K562 (cell line): ENCODE measurements around the gene FXN. TPM values are rescaled to one million over a fixed set of nuclear protein-coding genes. Genes with fewer than 3 reads are reported as not detected.

Experiments
- CBX1 ChIP-seq: sonication (generic); IDR thresholded peaks from 2 replicates; pipeline ENCODE4 v1.6.1; 2016; ENCODE audit warnings: antibody characterized with exemption, low read depth, mild to moderate bottlenecking
- CBX5 ChIP-seq: IDR thresholded peaks from 2 replicates; pipeline ENCODE4 v1.6.1; 2014; ENCODE audit warnings: low read depth, borderline replicate concordance
- CHD4 ChIP-seq: fragments of 200-600 bp; sonication (generic); IDR thresholded peaks from 3 replicates; pipeline ENCODE4 v1.6.1; 2012; ENCODE audit warnings: low read depth, mild to moderate bottlenecking, mixed read lengths, low read length, inconsistent platforms; ENCODE audit not compliant: insufficient read depth, insufficient replicate concordance, poor library complexity, severe bottlenecking
- ELF1 ChIP-seq: fragments of 200-800 bp; sonication (Bioruptor generic); IDR thresholded peaks from 2 replicates; pipeline ENCODE4 v1.6.1; 2016; ENCODE audit warnings: missing genetic modification characterization, missing compliant biosample characterization
- EZH2 ChIP-seq: IDR thresholded peaks from 2 replicates; pipeline ENCODE4 v1.6.1; 2012; ENCODE audit warnings: low read depth, mild to moderate bottlenecking, inconsistent platforms, low read length, borderline replicate concordance
- GATAD2B ChIP-seq: fragments of 450-650 bp; IDR thresholded peaks from 2 replicates; pipeline ENCODE4 v1.6.1; 2017; ENCODE audit warnings: mild to moderate bottlenecking, borderline replicate concordance
- MAZ ChIP-seq, 2 experiments: fragments of 450-650 bp in 1 of 2; sonication (generic) in 1 of 2; formaldehyde crosslinking; IDR thresholded peaks in 1 of 2; conservative IDR thresholded peaks in 1 of 2; 2 replicates each; pipeline versions ENCODE4 v1.4.0 to v1.5.0; 2020; ENCODE audit warnings: mild to moderate bottlenecking in 1 of 2, missing genetic modification reagents in 1 of 2
- MTA3 ChIP-seq: fragments of 450-650 bp; formaldehyde crosslinking; IDR thresholded peaks from 2 replicates; pipeline ENCODE4 v1.6.1; 2017; ENCODE audit warnings: mild to moderate bottlenecking, borderline replicate concordance
- NFYB ChIP-seq: IDR thresholded peaks from 2 replicates; pipeline ENCODE4 v1.6.1; 2011; ENCODE audit warnings: mild to moderate bottlenecking, moderate library complexity; ENCODE audit not compliant: insufficient read length; ENCODE audit errors: extremely low read depth
- NONO ChIP-seq, 2 experiments: fragments of 200-400 bp in 1 of 2; fragments of 450-650 bp in 1 of 2; formaldehyde crosslinking in 1 of 2; IDR thresholded peaks; 2 replicates each; pipeline ENCODE4 v1.6.1; 2017; ENCODE audit warnings: low read depth in 2 of 2, mild to moderate bottlenecking in 2 of 2, moderate library complexity in 2 of 2, low read length in 1 of 2
- NRF1 ChIP-seq, 2 experiments: fragments of 450-650 bp; IDR thresholded peaks in 1 of 2; conservative IDR thresholded peaks in 1 of 2; 2 replicates each; pipeline ENCODE4 v1.6.1; 2014; ENCODE audit warnings: mild to moderate bottlenecking in 2 of 2
- RBM25 ChIP-seq: fragments of 200-400 bp; formaldehyde crosslinking; IDR thresholded peaks from 2 replicates; pipeline ENCODE4 v1.6.1; 2018; ENCODE audit warnings: low read length, low read depth, moderate library complexity; ENCODE audit not compliant: severe bottlenecking
- SMAD4 ChIP-seq: fragments of 250-450 bp; sonication (Bioruptor Pico); conservative IDR thresholded peaks from 2 replicates; pipeline ENCODE4 v1.8.0; 2021; ENCODE audit warnings: inconsistent platforms, mild to moderate bottlenecking, moderate library complexity
- SNAPC5 ChIP-seq: fragments of 250-450 bp; sonication (Bioruptor Pico); IDR thresholded peaks from 2 replicates; pipeline ENCODE4 v1.8.0; 2021; ENCODE audit warnings: moderate library complexity, mild to moderate bottlenecking, inconsistent platforms
- VEZF1 ChIP-seq: fragments of 200-800 bp; sonication (Bioruptor generic); IDR thresholded peaks from 2 replicates; pipeline ENCODE4 v1.6.1; 2017; ENCODE audit warnings: missing genetic modification characterization, missing compliant biosample characterization
- ZBTB7A ChIP-seq: IDR thresholded peaks from 2 replicates; pipeline ENCODE4 v1.6.1; 2011; ENCODE audit warnings: low read depth, mild to moderate bottlenecking, low read length, moderate library complexity, borderline replicate concordance; ENCODE audit not compliant: control insufficient read depth
- ZNF24 ChIP-seq: fragments of 450-650 bp; IDR thresholded peaks from 2 replicates; pipeline ENCODE4 v1.6.1; 2016
- polyA plus RNA-seq, 8 experiments: library from polyadenylated mRNA; depleted of rRNA in 4 of 8; stranded (reverse) in 5 of 8; unstranded in 3 of 8; fragments of >200 nt; fragmentation: Nextera tagmentation in 2 of 8; fragmentation: Illumina TruSeq in 1 of 8; extraction: Ambion mirVana in 2 of 8; extraction: Trizol in 1 of 8; gene quantifications; 2 replicates each; pipeline versions ENCODE4 v1.2.1 to v1.2.3, GENCODE V29; 2011 to 2014; ENCODE audit warnings: inconsistent platforms in 1 of 8, missing spikeins in 1 of 8
- total RNA-seq, 7 experiments: library from RNA; depleted of rRNA in 6 of 7; stranded (reverse); fragments of >200 nt in 6 of 7; fragmentation: Illumina TruSeq in 2 of 7; extraction: Trizol in 2 of 7; gene quantifications; 2 replicates each; pipeline versions ENCODE4 v1.2.1 to v1.2.3, GENCODE V29; 2011 to 2021; ENCODE audit warnings: low replicate concordance in 1 of 7
- TF ChIP-seq, protein P1 (sequence below): fragments of 200-800 bp; sonication (Bioruptor generic); IDR thresholded peaks from 2 replicates; pipeline ENCODE4 v1.6.1; 2017; ENCODE audit warnings: missing genetic modification characterization, missing compliant biosample characterization
- TF ChIP-seq, protein P2 (sequence below): sonication (generic); formaldehyde crosslinking; IDR thresholded peaks from 2 replicates; pipeline ENCODE4 v1.8.0; 2022; ENCODE audit warnings: missing genetic modification reagents, mild to moderate bottlenecking, moderate library complexity, borderline replicate concordance

Gene FXN
- total and polyA plus RNA-seq, 9 of the 15 experiments (the other 6 are each of a cell fraction or from before 2014, with no cell fraction given), result 7.6 to 51.5 (median 30.3) TPM

GRCh38 chr9:69035438-69036308, at the start of gene FXN (continued):
- TF ChIP-seq ZBTB7A (peak; percentile 76; the same call in 1 of the 2 replicates), NFYB (no peak), ZNF24 (peak; percentile 73), SNAPC5 (CRISPR knock-in tag) (no peak), CBX5 (0 out of 2 replicates have a peak, but pooled peaks have one; percentile 8), GATAD2B (peak; percentile 87), CHD4 (peak; percentile 97), NONO (IDR thresholded peaks at IDR 0.05; ENCODE audit: low read depth in 2 of 2, low read length in 1 of 2) (peak in 1 of 2 experiments; percentile 64; a peak in 2 of 4 replicates), VEZF1 (CRISPR knock-in tag) (peak; percentile 28; the same call in 1 of the 2 replicates), SMAD4 (CRISPR knock-in tag) (peak; percentile 34; the same call in 1 of the 2 replicates), MAZ (CRISPR knock-in tag; conservative IDR thresholded peaks at IDR 0.05 in 1 of 2, IDR thresholded peaks at IDR 0.05 in 1 of 2) (peak; percentile 70 to 73), MTA3 (0 out of 2 replicates have a peak, but pooled peaks have one; percentile 45), RBM25 (peak; percentile 95), NRF1 (conservative IDR thresholded peaks at IDR 0.05 in 1 of 2, IDR thresholded peaks at IDR 0.05 in 1 of 2) (peak; percentile 93 to 94), CBX1 (peak; percentile 96), ELF1 (tag) (0 out of 2 replicates have a peak, but pooled peaks have one; percentile 22), EZH2 (no peak)
- TF ChIP-seq, protein P1, sequence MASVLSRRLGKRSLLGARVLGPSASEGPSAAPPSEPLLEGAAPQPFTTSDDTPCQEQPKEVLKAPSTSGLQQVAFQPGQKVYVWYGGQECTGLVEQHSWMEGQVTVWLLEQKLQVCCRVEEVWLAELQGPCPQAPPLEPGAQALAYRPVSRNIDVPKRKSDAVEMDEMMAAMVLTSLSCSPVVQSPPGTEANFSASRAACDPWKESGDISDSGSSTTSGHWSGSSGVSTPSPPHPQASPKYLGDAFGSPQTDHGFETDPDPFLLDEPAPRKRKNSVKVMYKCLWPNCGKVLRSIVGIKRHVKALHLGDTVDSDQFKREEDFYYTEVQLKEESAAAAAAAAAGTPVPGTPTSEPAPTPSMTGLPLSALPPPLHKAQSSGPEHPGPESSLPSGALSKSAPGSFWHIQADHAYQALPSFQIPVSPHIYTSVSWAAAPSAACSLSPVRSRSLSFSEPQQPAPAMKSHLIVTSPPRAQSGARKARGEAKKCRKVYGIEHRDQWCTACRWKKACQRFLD (CRISPR knock-in tag), result peak; percentile 59; the same call in 1 of the 2 replicates
- TF ChIP-seq, protein P2, sequence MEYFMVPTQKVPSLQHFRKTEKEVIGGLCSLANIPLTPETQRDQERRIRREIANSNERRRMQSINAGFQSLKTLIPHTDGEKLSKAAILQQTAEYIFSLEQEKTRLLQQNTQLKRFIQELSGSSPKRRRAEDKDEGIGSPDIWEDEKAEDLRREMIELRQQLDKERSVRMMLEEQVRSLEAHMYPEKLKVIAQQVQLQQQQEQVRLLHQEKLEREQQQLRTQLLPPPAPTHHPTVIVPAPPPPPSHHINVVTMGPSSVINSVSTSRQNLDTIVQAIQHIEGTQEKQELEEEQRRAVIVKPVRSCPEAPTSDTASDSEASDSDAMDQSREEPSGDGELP (CRISPR knock-in tag), result peak; percentile 53; the same call in 1 of the 2 replicates
